NOMO-1 treated with DMSO at 0.1 percent for 48 hours (cell line): ENCODE data around the gene ZBED5.

Experiments
- DNase-seq: peaks from one replicate; lab custom pipeline; 2025; ENCODE audit not compliant: unreplicated experiment; lab: John Stamatoyannopoulos, UW

ZBED5 gene

GRCh38 chr11:10881892-10882291 is 24.0 kb upstream of the ZBED5 start:
- DNase-seq: no peak

- DNase-seq: peak; percentile 89
Measured at GRCh38 chr11:10878408-10879214, 20.8 kb upstream of the ZBED5 start.

GRCh38 chr11:10876158-10876557 is 18.3 kb upstream of the ZBED5 start:
- DNase-seq: no peak

- DNase-seq: no peak
Measured at GRCh38 chr11:10875430-10876021, 17.7 kb upstream of the ZBED5 start.

- DNase-seq: no peak
Measured at GRCh38 chr11:10872097-10872496, 14.2 kb upstream of the ZBED5 start.

GRCh38 chr11:10868352-10868751 is 10.5 kb upstream of the ZBED5 start:
- no peak for DNase-seq

- no peak for DNase-seq
Measured at GRCh38 chr11:10866893-10867331, 9.1 kb upstream of the ZBED5 start.

- no peak for DNase-seq
Measured at GRCh38 chr11:10865837-10866270, 8.0 kb upstream of the ZBED5 start.

GRCh38 chr11:10864688-10865087 is 6.8 kb upstream of the ZBED5 start:
- DNase-seq: no peak

GRCh38 chr11:10862446-10862845 is 4.6 kb upstream of the ZBED5 start:
- DNase-seq: peak; percentile 22

GRCh38 chr11:10861799-10862198 is 3.9 kb upstream of the ZBED5 start:
- no peak for DNase-seq

GRCh38 chr11:10861047-10861446 is 3.2 kb upstream of the ZBED5 start:
- DNase-seq: no peak

- DNase-seq: peak; percentile 60
Measured at GRCh38 chr11:10858439-10859325, 829 bp upstream of the ZBED5 start.

GRCh38 chr11:10857459-10857708 is 469 bp downstream of the ZBED5 start:
- no peak for DNase-seq

- DNase-seq: peak; percentile 20
Measured at GRCh38 chr11:10856689-10857458, 979 bp downstream of the ZBED5 start.

- no peak for DNase-seq
Measured at GRCh38 chr11:10855295-10855694, 2.6 kb downstream of the ZBED5 start.

- no peak for DNase-seq
Measured at GRCh38 chr11:10847960-10848860, 9.6 kb downstream of the ZBED5 start.

GRCh38 chr11:10846660-10847059 is 11.2 kb downstream of the ZBED5 start:
- no peak for DNase-seq

GRCh38 chr11:10845589-10845988 is 12.3 kb downstream of the ZBED5 start:
- no peak for DNase-seq

GRCh38 chr11:10844796-10845195 is 13.1 kb downstream of the ZBED5 start:
- no peak for DNase-seq
